Measurements from ENCODE around the gene DHRS3.

Gene DHRS3

GRCh38 chr1:12595757-12596006 lies 22.3 kb downstream of the DHRS3 start:
- H3K36me3 ChIP-seq (ENCODE audit: control insufficient read depth, insufficient read depth, low read length): peaks cover 10% of the 10 kb centered on the region
- peak overlapping the region; percentile 51 for H3K27ac ChIP-seq (ENCODE audit: low read depth, low read length)
- H3K4me3 ChIP-seq (ENCODE audit: low read depth, low read length): peak overlapping the region; percentile 67
- H3K9ac ChIP-seq (ENCODE audit: low read depth, low read length): no peak overlapping the region
- no peaks in the 10 kb centered on the region for H3K9me3 ChIP-seq (ENCODE audit: control insufficient read depth, insufficient read depth, low read length)
- H3K27me3 ChIP-seq (ENCODE audit: control insufficient read depth, insufficient read depth, low read length): no peaks in the 10 kb centered on the region; the same call in 1 of the 2 replicates
- H3K4me1 ChIP-seq (ENCODE audit: control insufficient read depth, insufficient read depth, low read length): peaks cover 51% of the 10 kb centered on the region

DNA sequence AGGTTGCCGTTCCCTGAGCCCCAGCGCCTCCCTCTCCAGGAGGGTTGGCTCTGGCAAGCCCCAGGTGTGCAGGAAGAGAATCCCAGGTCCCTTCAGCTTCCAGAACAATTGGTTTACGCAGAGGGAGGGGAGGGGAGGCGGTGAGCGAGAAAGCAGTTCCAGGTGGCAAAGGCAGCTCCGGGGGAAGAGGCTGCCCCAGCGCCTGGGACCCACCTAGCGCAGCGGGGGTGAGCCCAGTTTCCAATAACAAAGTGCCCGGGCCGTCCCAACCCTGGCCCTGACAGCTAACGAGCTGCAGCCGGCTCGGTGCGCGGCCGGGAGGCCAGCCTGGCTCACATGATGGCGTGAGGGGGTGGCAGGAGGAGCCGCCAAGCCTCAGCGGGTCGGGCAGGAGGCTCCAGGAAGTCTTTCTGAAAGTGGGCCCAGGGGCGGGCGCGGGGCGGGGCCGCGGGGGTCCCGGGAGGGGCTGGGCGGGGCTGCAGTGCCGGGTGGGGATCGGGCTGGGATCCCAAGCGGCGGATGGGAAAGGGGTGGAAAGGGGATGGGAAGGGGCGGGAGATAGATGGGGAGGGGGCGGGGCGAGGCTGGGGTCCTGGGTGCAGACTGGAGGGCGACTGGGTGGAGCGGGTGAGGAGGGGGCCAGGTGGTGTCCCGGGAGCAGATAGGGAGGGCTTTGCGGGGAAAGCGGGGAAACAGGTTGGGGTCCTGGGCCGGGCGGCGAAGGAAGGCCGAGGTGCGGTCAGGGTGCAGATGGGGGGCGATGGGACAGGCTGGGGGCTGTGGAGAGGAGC lies 22.8 kb downstream of the DHRS3 start:
- H3K27me3 ChIP-seq (ENCODE audit: control insufficient read depth, insufficient read depth, low read length): no peaks in the 10 kb centered on the region; the same call in 1 of the 2 replicates
- peaks cover 46% of the 10 kb centered on the region for H3K4me1 ChIP-seq (ENCODE audit: control insufficient read depth, insufficient read depth, low read length)
- peak overlapping the region; percentile 67 for H3K4me3 ChIP-seq (ENCODE audit: low read depth, low read length)
- peak overlapping the region; percentile 81 for H3K27ac ChIP-seq (ENCODE audit: low read depth, low read length)
- peaks cover 10% of the 10 kb centered on the region for H3K36me3 ChIP-seq (ENCODE audit: control insufficient read depth, insufficient read depth, low read length)
- H3K9me3 ChIP-seq (ENCODE audit: control insufficient read depth, insufficient read depth, low read length): no peaks in the 10 kb centered on the region
- no peak overlapping the region for H3K9ac ChIP-seq (ENCODE audit: low read depth, low read length)

DNA sequence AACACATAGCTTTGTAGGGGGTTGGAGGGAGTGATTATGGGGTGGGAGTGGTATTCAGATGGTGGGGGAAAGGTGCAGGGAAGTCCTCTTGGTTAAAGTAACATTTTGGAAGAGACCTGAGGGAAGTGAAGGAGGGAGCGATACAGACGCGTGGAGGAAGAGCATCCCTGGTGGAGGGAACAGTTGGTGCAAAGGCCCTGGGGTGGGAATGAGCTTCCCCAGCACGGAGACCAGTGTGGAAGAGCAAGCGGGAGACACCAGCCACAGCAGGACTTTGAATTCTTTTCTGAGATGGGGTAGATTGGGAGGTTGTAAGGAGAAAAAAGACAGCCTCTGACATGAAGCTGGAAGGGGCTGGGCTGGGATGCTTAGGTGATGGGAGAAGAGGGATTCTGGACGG lies 23.5 kb downstream of the DHRS3 start:
- Histone ChIP-seq H3K9ac (ENCODE audit: low read depth, low read length) (no peak overlapping the region), H3K27me3 (ENCODE audit: control insufficient read depth, insufficient read depth, low read length) (no peaks in the 10 kb centered on the region; the same call in 1 of the 2 replicates), H3K4me1 (ENCODE audit: control insufficient read depth, insufficient read depth, low read length) (peaks cover 40% of the 10 kb centered on the region), H3K27ac (ENCODE audit: low read depth, low read length) (peak overlapping the region; percentile 81), H3K9me3 (ENCODE audit: control insufficient read depth, insufficient read depth, low read length) (no peaks in the 10 kb centered on the region), H3K36me3 (ENCODE audit: control insufficient read depth, insufficient read depth, low read length) (peaks cover 10% of the 10 kb centered on the region), H3K4me3 (ENCODE audit: low read depth, low read length) (peak overlapping the region; percentile 57)

DNA sequence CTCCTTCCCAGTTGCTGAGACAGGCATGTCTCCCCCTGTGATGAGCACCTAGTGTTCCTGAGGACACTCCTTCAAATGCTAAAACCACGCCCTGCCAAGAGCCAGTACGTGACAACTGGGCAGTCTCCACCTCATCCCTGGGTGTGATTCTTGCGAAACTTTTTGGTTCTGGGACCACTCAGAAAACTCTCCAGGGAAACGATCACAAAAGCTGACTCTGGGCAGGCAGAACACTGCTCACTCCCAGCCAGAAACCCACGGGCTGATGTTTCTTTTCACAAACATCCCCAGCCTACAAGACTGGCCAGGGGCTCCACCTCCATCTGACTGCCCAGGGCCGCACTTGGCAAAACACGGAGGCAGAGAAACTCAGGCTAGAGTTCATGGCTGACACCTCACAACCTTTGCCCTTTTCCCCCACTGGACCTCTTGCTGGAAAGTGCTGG lies 24.4 kb downstream of the DHRS3 start:
- no peak overlapping the region for H3K27ac ChIP-seq (ENCODE audit: low read depth, low read length)

GRCh38 chr1:12592496-12592895 lies 25.5 kb downstream of the DHRS3 start:
- Histone ChIP-seq H3K27ac (ENCODE audit: low read depth, low read length) (no peak overlapping the region), H3K36me3 (ENCODE audit: control insufficient read depth, insufficient read depth, low read length) (peaks cover 10% of the 10 kb centered on the region), H3K4me3 (ENCODE audit: low read depth, low read length) (no peak overlapping the region), H3K9ac (ENCODE audit: low read depth, low read length) (no peak overlapping the region), H3K9me3 (ENCODE audit: control insufficient read depth, insufficient read depth, low read length) (no peaks in the 10 kb centered on the region), H3K4me1 (ENCODE audit: control insufficient read depth, insufficient read depth, low read length) (peaks cover 36% of the 10 kb centered on the region), H3K27me3 (ENCODE audit: control insufficient read depth, insufficient read depth, low read length) (no peaks in the 10 kb centered on the region; the same call in 1 of the 2 replicates)

More for the DNA sequence above, 24.4 kb downstream of the DHRS3 start:
- Histone ChIP-seq H3K9me3 (ENCODE audit: control insufficient read depth, insufficient read depth, low read length) (no peaks in the 10 kb centered on the region), H3K4me1 (ENCODE audit: control insufficient read depth, insufficient read depth, low read length) (peaks cover 36% of the 10 kb centered on the region), H3K9ac (ENCODE audit: low read depth, low read length) (no peak overlapping the region), H3K4me3 (ENCODE audit: low read depth, low read length) (no peak overlapping the region), H3K36me3 (ENCODE audit: control insufficient read depth, insufficient read depth, low read length) (peaks cover 10% of the 10 kb centered on the region), H3K27me3 (ENCODE audit: control insufficient read depth, insufficient read depth, low read length) (no peaks in the 10 kb centered on the region; the same call in 1 of the 2 replicates)

DNA sequence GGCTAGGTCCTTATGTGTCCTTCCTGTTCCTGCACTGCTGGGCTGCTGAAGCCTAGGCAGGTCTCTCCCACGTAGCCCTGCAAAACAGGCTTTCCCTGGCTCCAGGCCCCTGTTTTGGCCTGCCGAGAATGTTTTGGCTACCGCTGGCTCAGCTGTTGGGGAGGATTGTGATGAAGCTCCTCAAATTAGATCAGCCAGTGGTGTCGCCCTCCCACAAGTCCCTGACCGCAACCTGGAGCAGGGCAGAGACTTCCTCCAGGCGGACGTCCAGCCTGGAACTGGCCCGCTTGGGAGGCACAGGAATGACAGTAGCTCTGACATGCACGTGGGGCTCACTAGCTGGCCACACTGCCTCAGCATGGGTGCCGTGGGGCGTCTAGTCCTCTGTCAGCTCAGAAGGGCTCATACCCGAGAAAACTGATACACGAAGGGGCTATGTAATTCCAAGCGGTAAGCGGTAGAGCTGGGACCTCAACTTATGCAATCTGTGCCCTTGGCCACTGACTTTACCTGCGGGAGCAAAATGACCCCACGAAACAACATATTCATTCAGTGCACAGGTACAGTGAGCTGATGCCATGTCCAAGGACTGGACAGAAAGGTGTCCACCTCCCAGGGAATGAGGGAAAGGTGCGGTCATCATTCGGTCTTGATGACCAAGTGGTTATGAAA lies 26.6 kb downstream of the DHRS3 start:
- Histone ChIP-seq H3K9ac (ENCODE audit: low read depth, low read length) (no peak overlapping the region), H3K27me3 (ENCODE audit: control insufficient read depth, insufficient read depth, low read length) (no peaks in the 10 kb centered on the region; the same call in 1 of the 2 replicates), H3K9me3 (ENCODE audit: control insufficient read depth, insufficient read depth, low read length) (no peaks in the 10 kb centered on the region), H3K4me3 (ENCODE audit: low read depth, low read length) (no peak overlapping the region), H3K36me3 (ENCODE audit: control insufficient read depth, insufficient read depth, low read length) (peaks cover 10% of the 10 kb centered on the region), H3K4me1 (ENCODE audit: control insufficient read depth, insufficient read depth, low read length) (peaks cover 31% of the 10 kb centered on the region), H3K27ac (ENCODE audit: low read depth, low read length) (no peak overlapping the region)

GRCh38 chr1:12588695-12589094 lies 29.3 kb downstream of the DHRS3 start:
- Histone ChIP-seq H3K36me3 (ENCODE audit: control insufficient read depth, insufficient read depth, low read length) (peaks cover 18% of the 10 kb centered on the region), H3K27ac (ENCODE audit: low read depth, low read length) (no peak overlapping the region), H3K4me3 (ENCODE audit: low read depth, low read length) (no peak overlapping the region), H3K9ac (ENCODE audit: low read depth, low read length) (no peak overlapping the region), H3K4me1 (ENCODE audit: control insufficient read depth, insufficient read depth, low read length) (peaks cover 13% of the 10 kb centered on the region), H3K9me3 (ENCODE audit: control insufficient read depth, insufficient read depth, low read length) (no peaks in the 10 kb centered on the region), H3K27me3 (ENCODE audit: control insufficient read depth, insufficient read depth, low read length) (no peaks in the 10 kb centered on the region)

- H3K9me3 ChIP-seq (ENCODE audit: control insufficient read depth, insufficient read depth, low read length): no peaks in the 10 kb centered on the region
- no peak overlapping the region for H3K27ac ChIP-seq (ENCODE audit: low read depth, low read length)
- H3K27me3 ChIP-seq (ENCODE audit: control insufficient read depth, insufficient read depth, low read length): no peaks in the 10 kb centered on the region
- H3K9ac ChIP-seq (ENCODE audit: low read depth, low read length): no peak overlapping the region
- H3K4me3 ChIP-seq (ENCODE audit: low read depth, low read length): no peak overlapping the region
- peaks cover 18% of the 10 kb centered on the region for H3K36me3 ChIP-seq (ENCODE audit: control insufficient read depth, insufficient read depth, low read length)
- H3K4me1 ChIP-seq (ENCODE audit: control insufficient read depth, insufficient read depth, low read length): peaks cover 8% of the 10 kb centered on the region; the same call in 1 of the 2 replicates
Observed at GRCh38 chr1:12587981-12588640, 29.9 kb downstream of the DHRS3 start.

DNA sequence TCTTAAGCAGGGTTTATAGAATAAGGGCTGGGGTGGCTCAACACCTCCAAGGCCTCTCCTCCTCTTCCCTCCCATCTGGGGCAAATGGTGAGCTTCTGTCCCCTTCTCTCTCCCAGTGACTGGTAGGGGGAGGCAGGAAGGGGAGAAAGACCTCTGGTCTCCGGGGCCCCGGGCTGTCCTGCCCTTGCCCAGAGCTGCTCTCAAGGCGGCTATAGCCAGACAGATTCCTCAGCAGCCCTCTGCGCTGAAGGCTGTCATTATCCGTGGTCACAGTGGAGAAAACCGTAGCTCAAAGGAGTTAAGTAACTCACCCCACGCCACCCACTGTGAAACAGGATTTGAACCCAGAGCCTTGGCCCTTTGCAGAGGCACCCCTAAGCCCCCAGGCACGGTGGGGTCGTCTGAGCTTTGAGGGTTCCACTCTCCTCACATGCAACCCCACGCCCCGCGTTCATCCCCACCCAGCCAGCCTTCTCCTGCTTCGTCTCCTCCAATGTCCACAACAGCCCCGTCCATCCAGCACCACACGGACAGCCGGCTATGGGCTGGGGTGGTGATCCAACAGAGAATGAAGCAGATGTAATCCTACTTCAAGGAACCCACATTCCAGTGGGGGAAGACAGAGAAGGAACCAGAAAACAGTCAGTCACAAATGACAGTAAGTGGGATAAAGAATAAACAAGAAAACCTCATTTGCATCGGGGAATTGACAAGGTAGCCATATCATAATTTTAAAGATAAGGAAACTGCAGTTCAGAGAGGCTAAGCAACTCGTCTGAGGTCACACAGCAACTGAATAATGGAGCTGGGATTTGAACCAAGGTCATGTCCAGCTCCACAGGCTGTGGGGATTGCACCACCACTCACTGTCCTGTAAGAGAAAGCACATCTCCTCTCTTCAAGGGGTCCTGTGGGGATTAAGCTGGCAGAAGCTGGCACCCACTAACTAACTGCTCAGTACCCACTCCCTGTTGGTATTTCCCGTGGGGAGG lies 31.8 kb downstream of the DHRS3 start:
- Histone ChIP-seq H3K36me3 (ENCODE audit: control insufficient read depth, insufficient read depth, low read length) (peaks cover 8% of the 10 kb centered on the region; the same call in 1 of the 2 replicates), H3K4me3 (ENCODE audit: low read depth, low read length) (no peak overlapping the region), H3K27me3 (ENCODE audit: control insufficient read depth, insufficient read depth, low read length) (no peaks in the 10 kb centered on the region), H3K4me1 (ENCODE audit: control insufficient read depth, insufficient read depth, low read length) (no peaks in the 10 kb centered on the region), H3K27ac (ENCODE audit: low read depth, low read length) (no peak overlapping the region), H3K9ac (ENCODE audit: low read depth, low read length) (no peak overlapping the region), H3K9me3 (ENCODE audit: control insufficient read depth, insufficient read depth, low read length) (no peaks in the 10 kb centered on the region)

DNA sequence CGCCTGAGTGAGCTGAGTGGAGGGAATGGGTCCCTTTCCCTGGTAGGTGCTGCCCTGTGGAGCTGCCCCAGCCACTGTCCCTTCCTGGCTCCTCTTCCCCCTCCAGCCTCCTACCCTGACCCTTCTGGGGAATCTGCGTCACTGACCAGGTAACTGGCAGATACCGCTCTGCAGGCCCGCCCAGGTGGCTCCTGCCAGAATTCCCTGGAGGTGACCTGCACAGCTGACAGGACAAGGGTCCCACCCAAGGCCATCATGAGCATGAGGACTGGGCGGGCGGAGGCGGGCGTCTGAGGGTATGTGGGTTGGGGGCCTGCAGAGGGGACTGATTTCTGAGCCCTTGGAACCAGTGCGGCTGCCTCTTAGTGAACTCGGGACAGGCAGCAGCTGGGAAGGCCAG lies 32.5 kb downstream of the DHRS3 start:
- Histone ChIP-seq H3K27me3 (ENCODE audit: control insufficient read depth, insufficient read depth, low read length) (no peaks in the 10 kb centered on the region), H3K4me1 (ENCODE audit: control insufficient read depth, insufficient read depth, low read length) (no peaks in the 10 kb centered on the region), H3K9ac (ENCODE audit: low read depth, low read length) (no peak overlapping the region), H3K9me3 (ENCODE audit: control insufficient read depth, insufficient read depth, low read length) (no peaks in the 10 kb centered on the region), H3K4me3 (ENCODE audit: low read depth, low read length) (no peak overlapping the region), H3K36me3 (ENCODE audit: control insufficient read depth, insufficient read depth, low read length) (peaks cover 9% of the 10 kb centered on the region; the same call in 1 of the 2 replicates), H3K27ac (ENCODE audit: low read depth, low read length) (no peak overlapping the region)
